RKO (cell line): Measurements from ENCODE around the gene BTBD9.
"Not testable (repeated sequence)": the region's sequence is repeated elsewhere in the genome, so short reads cannot be mapped to it uniquely, and the experiment has no call there.

Experiments
- DNase-seq: peaks from one replicate; pipeline ENCODE4 v3.0.0-alpha.2; 2016; ENCODE audit warnings: low spot score

Gene BTBD9

DNA sequence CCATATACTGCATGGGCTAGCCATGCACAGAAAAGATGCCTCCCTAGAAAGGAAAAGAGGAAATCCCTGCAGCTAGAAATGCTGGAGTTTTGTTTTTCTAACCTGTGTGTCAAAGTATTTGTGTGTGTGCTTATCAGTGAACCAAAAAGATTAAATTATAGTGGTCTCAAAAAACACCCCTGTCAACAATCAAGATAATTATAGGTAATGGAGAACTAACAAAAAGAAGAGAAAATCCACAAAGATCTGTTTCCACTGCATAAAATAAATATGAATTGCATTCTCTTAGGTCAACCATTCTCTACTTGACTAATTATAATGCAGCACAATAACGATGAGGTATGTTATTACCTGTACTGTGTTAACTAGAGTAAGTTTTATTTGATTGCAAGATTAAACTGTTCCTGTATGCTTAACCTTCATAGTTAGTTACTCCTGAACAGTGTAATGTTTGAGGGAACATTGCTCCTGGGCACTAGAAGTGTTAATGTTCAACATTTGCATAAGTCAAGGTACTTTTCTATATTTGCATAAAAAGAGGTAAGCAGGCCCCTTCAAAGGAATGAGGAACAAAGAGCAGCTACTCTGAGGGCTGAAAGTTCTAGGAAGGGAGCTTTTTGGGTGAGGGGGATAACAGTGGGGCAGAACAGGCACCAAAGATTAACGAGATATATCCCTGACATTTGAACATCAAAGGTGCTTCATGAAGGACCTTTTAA is 212.1 kb downstream of the BTBD9 start:
- DNase-seq = no peak

GRCh38 chr6:38425788-38426488 is 213.8 kb downstream of the BTBD9 start:
- not testable (repeated sequence) for DNase-seq

DNA sequence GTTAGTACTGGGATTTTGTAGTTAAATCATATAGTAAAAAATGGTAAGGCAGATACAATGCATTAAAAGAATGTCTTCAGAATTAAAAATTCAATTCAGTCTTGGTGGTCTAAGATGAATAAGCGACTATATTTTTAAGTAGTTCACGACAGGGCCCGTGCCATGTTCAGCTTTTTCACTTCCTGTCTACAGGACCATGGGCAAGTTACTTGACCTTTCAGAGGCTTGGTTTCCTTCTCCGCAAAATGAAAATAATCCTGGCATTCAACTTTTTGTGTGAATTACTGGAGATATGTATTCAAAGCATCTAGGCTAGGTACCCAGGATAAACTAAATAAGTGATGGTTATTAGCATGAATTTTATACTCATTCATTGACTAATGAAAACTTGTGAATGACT is 216.0 kb downstream of the BTBD9 start:
- no peak for DNase-seq

DNA sequence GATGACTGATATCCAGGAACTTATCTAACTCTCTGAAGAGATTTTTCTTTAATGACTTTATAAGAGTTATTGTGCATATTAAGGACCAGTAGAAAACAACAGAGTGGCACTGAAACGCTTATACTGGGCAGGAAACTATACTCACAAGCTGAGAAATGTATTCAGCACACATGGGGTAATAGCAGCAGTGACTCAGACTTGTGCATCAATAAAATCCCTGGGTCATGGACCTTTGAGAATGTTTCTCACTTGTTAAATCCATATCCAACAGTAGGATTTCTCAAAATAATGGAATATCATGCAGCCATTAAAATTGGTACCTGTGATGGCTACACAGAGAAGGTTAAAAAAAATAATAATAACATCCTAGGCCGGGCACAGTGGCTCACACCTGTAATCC is 219.5 kb downstream of the BTBD9 start:
- DNase-seq = no peak

DNA sequence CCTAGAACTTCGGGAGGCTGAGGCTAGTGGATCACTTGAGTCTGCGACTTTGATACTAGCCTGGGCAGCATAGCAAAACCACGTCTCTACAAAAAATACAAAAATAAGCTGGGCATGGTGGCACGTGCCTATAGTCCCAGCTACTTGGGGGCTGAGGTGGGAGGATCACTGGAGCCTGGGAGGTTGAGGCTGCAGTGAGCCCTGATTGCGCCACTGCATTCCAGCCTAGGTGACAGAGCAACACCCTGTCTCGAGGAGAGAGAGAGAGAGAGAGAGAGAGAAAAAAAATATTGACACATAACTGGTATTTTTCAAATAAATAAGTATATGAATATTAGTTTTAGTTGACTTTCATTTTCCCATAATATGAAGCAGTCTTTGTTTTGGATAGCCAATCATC is 222.2 kb downstream of the BTBD9 start:
- DNase-seq = no peak

- DNase-seq = no peak
Observed at GRCh38 chr6:38415231-38416005, 224.3 kb downstream of the BTBD9 start.

- no peak for DNase-seq
Observed at GRCh38 chr6:38413102-38413800, 226.5 kb downstream of the BTBD9 start.

- no peak for DNase-seq
Observed at GRCh38 chr6:38407192-38407591, 232.5 kb downstream of the BTBD9 start.

DNA sequence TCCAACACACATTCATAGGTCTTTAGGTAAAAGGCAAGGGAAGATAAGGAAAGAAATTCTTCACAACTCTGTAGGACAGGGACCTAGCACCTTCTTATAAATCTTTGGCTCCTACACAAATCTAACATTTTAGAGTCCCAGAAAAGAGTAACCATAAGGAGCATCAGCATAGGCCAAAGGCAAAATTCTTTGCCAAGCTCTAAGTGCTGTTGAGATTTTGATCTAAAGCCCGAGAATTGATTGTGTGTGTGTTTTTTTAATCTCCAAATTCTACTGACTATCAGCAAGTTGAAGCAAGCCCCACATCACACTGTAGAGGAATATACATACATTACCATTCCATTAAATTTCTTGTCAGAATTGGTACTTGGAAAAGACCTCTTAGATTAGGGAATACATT is 233.6 kb downstream of the BTBD9 start:
- DNase-seq = no peak

GRCh38 chr6:38404900-38405556 is 234.7 kb downstream of the BTBD9 start:
- no peak for DNase-seq

DNA sequence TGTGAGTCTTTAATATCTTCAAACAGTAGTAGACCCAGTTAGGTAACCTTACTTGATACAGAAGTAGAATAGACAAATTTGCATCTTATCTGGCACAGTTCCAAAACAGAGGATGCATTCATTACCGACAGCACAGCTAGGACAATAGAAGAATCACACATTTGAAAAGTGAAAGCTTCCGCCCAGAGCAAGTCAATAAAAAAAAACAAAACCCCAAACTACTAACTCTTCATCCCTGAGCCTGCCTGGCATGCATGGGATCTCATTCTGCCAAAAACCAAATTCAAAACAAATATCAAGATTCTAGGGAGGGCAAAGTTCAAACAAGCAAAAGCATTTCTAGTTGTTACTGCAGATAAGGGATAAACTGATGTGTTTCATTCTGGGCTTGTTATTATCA is 235.4 kb downstream of the BTBD9 start:
- no peak for DNase-seq

- no peak for DNase-seq
Observed at GRCh38 chr6:38403548-38403947, 236.2 kb downstream of the BTBD9 start.

DNA sequence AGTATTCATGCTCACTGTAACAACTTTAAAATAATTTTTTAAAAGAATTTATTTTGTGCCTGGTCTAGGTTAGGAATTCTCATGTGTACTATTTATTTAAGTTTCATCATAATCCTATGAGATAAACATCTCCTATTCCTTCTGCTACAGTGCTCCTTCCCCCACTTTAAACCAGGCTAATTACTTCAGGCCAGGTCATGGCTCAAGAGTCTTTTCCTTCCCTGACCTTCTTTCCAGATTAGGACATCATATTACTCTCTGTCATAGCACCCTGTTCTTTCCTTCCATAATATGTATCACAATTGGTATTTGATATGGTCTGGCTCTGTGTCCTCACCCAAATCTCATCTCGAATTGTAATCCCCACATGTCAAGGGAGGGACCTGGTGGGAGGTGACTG is 239.0 kb downstream of the BTBD9 start:
- DNase-seq = no peak

DNA sequence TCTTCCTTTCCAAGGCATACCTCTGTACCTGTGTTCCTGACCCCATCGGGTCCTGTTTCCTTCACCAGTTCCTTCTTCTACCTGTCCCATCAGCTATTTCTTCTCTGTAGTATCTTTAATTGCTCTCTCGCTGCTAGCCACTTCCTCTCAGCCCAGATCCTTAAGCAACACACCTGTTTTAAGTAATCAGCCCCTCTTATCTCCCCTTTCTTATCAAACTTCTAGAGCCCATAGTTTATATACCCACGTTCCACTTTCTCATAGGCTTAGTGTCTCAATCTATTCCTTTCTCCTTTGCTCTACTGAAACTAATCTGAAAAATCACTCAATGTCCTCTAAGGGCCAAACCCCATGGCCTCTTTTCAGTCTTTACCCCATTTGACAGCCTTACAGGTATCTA is 239.6 kb downstream of the BTBD9 start:
- DNase-seq = no peak

- no peak for DNase-seq
Observed at GRCh38 chr6:38396209-38396608, 243.5 kb downstream of the BTBD9 start.

GRCh38 chr6:38393986-38394385 is 245.7 kb downstream of the BTBD9 start:
- DNase-seq = no peak

- DNase-seq = no peak
Observed at GRCh38 chr6:38391626-38392579, 247.8 kb downstream of the BTBD9 start.

DNA sequence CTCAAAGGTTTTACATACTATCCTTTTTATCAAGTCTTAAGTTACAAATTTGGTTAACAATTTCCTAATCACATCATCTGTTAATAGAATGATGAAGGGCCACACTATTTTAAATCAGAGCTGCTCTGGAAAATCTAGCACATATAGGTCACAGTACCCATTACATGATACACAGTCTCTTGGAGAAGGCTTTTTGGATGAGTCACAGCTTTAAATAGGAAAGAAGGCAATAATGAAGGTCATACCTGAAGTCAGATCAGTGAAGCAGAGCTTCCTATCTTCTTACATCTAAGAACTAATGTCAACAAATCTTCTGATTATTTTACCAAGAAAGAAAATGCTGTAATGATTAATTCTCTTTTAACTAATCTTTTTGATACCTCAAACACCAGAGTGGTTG is 248.5 kb downstream of the BTBD9 start:
- DNase-seq = peak; percentile 6

GRCh38 chr6:38389875-38390274 is 249.9 kb downstream of the BTBD9 start:
- DNase-seq = no peak

DNA sequence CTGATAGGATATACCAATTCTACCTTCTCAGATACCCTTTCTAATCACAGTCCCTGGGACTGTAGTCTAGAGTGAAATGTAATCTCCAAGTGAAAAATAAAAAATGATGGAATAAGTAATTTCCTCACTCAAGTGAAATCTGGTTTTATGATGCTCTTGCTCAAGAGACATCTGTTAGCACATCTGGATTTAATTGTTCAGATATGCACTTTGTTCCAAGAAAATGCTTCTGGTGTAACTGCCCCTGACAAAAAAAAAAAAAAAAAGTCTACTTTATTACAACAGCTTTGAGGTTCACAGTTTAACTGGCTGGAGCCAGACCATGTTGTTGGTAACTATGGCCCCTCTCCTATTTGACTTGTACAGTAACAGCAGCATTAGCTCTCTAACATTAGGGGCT is 251.8 kb downstream of the BTBD9 start:
- no peak for DNase-seq

- DNase-seq = no peak
Observed at GRCh38 chr6:38387461-38387860, 252.3 kb downstream of the BTBD9 start.
